Measurements from ENCODE around the gene PLEKHA7.

The PLEKHA7 gene

DNA sequence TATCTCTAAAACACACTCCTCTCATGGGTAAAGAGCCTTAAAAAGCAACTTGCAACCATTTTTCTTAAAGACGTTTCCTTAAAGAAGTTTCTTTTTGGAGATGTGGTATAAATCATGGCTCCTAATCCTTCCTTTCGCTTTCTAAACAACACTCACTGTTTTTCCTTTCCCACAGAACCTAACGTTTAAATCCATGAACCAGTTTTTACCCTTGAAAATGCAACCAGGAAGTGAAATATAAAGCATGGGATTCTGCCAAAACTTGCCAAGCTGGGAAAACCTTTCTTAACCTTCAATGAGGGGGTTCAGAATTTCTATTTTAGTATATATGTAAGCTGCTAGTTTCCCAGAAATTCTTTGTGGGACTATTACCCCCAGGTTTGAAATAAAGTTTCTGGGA lies 8.6 kb downstream of the PLEKHA7 start:
- H3K9me3 ChIP-seq (ENCODE audit: control insufficient read depth, low read length) = no peaks in the 10 kb centered on the region
- no peak overlapping the region for H3K9ac ChIP-seq (ENCODE audit: low read length)
- no peak overlapping the region for H3K4me3 ChIP-seq (ENCODE audit: insufficient read depth in 1 of 2, low read depth in 1 of 2, low read length in 2 of 2)
- peaks cover 5% of the 10 kb centered on the region in 2 experiments for H3K27me3 ChIP-seq (ENCODE audit: control insufficient read depth in 1 of 2, insufficient read depth in 1 of 2, low read length in 2 of 2)
- no peak overlapping the region for H3K4ac ChIP-seq (ENCODE audit: low read depth in 1 of 2, low read length in 2 of 2)
- H3K14ac ChIP-seq (ENCODE audit: low read length in 2 of 2) = no peak overlapping the region
- no peak for DNase-seq
- H4K91ac ChIP-seq (ENCODE audit: low read length) = no peak overlapping the region
- H2BK120ac ChIP-seq (ENCODE audit: low read depth, low read length) = no peak overlapping the region
- H3K4me1 ChIP-seq (ENCODE audit: control insufficient read depth, insufficient read depth, low read depth, low read length) = peaks cover 2% of the 10 kb centered on the region
- WGBS = 80% methylated on average over 1 of the region's 3 CpGs
- no peak overlapping the region for H3K27ac ChIP-seq (ENCODE audit: low read length, poor library complexity, severe bottlenecking)
- no peak overlapping the region for H3K23ac ChIP-seq (ENCODE audit: low read length in 2 of 2)
- H3K4me2 ChIP-seq (ENCODE audit: low read length, poor library complexity, severe bottlenecking) = no peak overlapping the region
- no peak overlapping the region for H2BK12ac ChIP-seq (ENCODE audit: low read length in 2 of 2)
- H2AK5ac ChIP-seq (ENCODE audit: low read length, severe bottlenecking) = no peak overlapping the region
- peaks cover 14% of the 10 kb centered on the region for H3K79me1 ChIP-seq (replicated peaks; ENCODE audit: low read length, poor library complexity, severe bottlenecking)
- H3K36me3 ChIP-seq (ENCODE audit: control insufficient read depth in 1 of 2, insufficient read depth in 2 of 2, low read depth in 1 of 2, low read length in 2 of 2) = no peaks in the 10 kb centered on the region
- H2BK5ac ChIP-seq (ENCODE audit: low read depth, low read length, poor library complexity, severe bottlenecking) = no peak overlapping the region
- no peak overlapping the region for H4K8ac ChIP-seq (ENCODE audit: low read length)
- no peak overlapping the region for H3K18ac ChIP-seq (ENCODE audit: low read depth in 1 of 2, low read length in 2 of 2)
- H2BK15ac ChIP-seq (ENCODE audit: low read depth, poor library complexity, severe bottlenecking) = no peak overlapping the region
- H2AFZ ChIP-seq (ENCODE audit: low read depth, low read length) = no peak overlapping the region

DNA sequence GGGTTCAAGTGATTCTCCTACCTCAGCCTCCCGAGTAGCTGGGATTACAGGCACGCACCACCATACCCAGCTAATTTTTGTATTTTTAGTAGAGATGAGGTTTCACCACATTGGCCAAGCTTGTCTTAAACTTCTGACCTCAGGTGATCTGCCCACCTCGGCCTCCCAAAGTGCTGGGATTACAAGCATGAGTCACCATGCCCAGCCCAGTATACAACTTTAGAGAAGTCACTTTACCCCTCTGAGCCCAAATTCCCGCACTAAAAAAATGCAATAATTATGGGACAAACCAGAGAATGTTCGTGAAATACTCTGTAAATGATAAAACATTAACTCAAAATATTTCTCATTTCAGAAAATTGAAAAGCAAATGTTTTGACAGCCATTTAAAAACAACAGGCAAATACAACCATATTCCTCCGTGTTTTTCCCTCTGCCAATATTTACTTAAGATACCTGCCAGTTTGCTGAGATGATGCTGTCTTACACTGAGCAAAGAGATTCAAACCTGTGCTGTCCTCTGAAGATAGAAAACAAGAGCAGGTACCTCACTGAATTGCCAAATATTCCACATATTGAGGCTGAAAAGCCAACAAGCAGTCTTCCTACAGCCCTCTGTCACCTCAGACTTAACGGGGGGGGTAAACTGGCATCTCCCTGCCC lies 9.6 kb downstream of the PLEKHA7 start:
- H2BK15ac ChIP-seq (ENCODE audit: low read depth, poor library complexity, severe bottlenecking) = no peak overlapping the region
- no peak overlapping the region for H3K23ac ChIP-seq (ENCODE audit: low read length in 2 of 2)
- peaks cover 11% of the 10 kb centered on the region for H3K79me1 ChIP-seq (replicated peaks; ENCODE audit: low read length, poor library complexity, severe bottlenecking)
- H4K8ac ChIP-seq (ENCODE audit: low read length) = no peak overlapping the region
- H3K27me3 ChIP-seq (ENCODE audit: control insufficient read depth in 1 of 2, insufficient read depth in 1 of 2, low read length in 2 of 2) = peaks cover 5 to 7% of the 10 kb centered on the region in 2 experiments
- no peak overlapping the region for H2AK5ac ChIP-seq (ENCODE audit: low read length, severe bottlenecking)
- no peak overlapping the region for H2BK120ac ChIP-seq (ENCODE audit: low read depth, low read length)
- 77% methylated on average over 5 of the region's 7 CpGs for WGBS
- no peak overlapping the region for H3K14ac ChIP-seq (ENCODE audit: low read length in 2 of 2)
- no peak overlapping the region for H3K9ac ChIP-seq (ENCODE audit: low read length)
- H3K27ac ChIP-seq (ENCODE audit: low read length, poor library complexity, severe bottlenecking) = no peak overlapping the region
- H3K36me3 ChIP-seq (ENCODE audit: control insufficient read depth in 1 of 2, insufficient read depth in 2 of 2, low read depth in 1 of 2, low read length in 2 of 2) = no peaks in the 10 kb centered on the region
- no peak overlapping the region for H4K91ac ChIP-seq (ENCODE audit: low read length)
- no peak for DNase-seq
- H3K4me3 ChIP-seq (ENCODE audit: insufficient read depth in 1 of 2, low read depth in 1 of 2, low read length in 2 of 2) = no peak overlapping the region
- H2BK5ac ChIP-seq (ENCODE audit: low read depth, low read length, poor library complexity, severe bottlenecking) = no peak overlapping the region
- no peak overlapping the region for H3K4ac ChIP-seq (ENCODE audit: low read depth in 1 of 2, low read length in 2 of 2)
- H2BK12ac ChIP-seq (ENCODE audit: low read length in 2 of 2) = no peak overlapping the region
- no peak overlapping the region for H3K18ac ChIP-seq (ENCODE audit: low read depth in 1 of 2, low read length in 2 of 2)
- no peak overlapping the region for H2AFZ ChIP-seq (ENCODE audit: low read depth, low read length)
- peaks cover 2% of the 10 kb centered on the region for H3K4me1 ChIP-seq (ENCODE audit: control insufficient read depth, insufficient read depth, low read depth, low read length)
- H3K4me2 ChIP-seq (ENCODE audit: low read length, poor library complexity, severe bottlenecking) = no peak overlapping the region
- no peaks in the 10 kb centered on the region for H3K9me3 ChIP-seq (ENCODE audit: control insufficient read depth, low read length)

GRCh38 chr11:17003426-17003825 lies 10.8 kb downstream of the PLEKHA7 start:
- H2BK5ac ChIP-seq (ENCODE audit: low read depth, low read length, poor library complexity, severe bottlenecking) = no peak overlapping the region
- no peak overlapping the region for H4K91ac ChIP-seq (ENCODE audit: low read length)
- no peaks in the 10 kb centered on the region for H3K9me3 ChIP-seq (ENCODE audit: control insufficient read depth, low read length)
- H3K4me2 ChIP-seq (ENCODE audit: low read length, poor library complexity, severe bottlenecking) = no peak overlapping the region
- H3K4me1 ChIP-seq (ENCODE audit: control insufficient read depth, insufficient read depth, low read depth, low read length) = peaks cover 5% of the 10 kb centered on the region
- no peak overlapping the region for H3K9ac ChIP-seq (ENCODE audit: low read length)
- no peak overlapping the region for H2AFZ ChIP-seq (ENCODE audit: low read depth, low read length)
- H3K27me3 ChIP-seq (ENCODE audit: control insufficient read depth in 1 of 2, insufficient read depth in 1 of 2, low read length in 2 of 2) = peaks cover 5 to 7% of the 10 kb centered on the region in 2 experiments
- H3K4ac ChIP-seq (ENCODE audit: low read depth in 1 of 2, low read length in 2 of 2) = no peak overlapping the region
- no peak overlapping the region for H3K23ac ChIP-seq (ENCODE audit: low read length in 2 of 2)
- DNase-seq = no peak
- no peak overlapping the region for H3K14ac ChIP-seq (ENCODE audit: low read length in 2 of 2)
- H4K8ac ChIP-seq (ENCODE audit: low read length) = no peak overlapping the region
- H3K27ac ChIP-seq (ENCODE audit: low read length, poor library complexity, severe bottlenecking) = no peak overlapping the region
- peaks cover 13% of the 10 kb centered on the region for H3K79me1 ChIP-seq (replicated peaks; ENCODE audit: low read length, poor library complexity, severe bottlenecking)
- no peak overlapping the region for H3K18ac ChIP-seq (ENCODE audit: low read depth in 1 of 2, low read length in 2 of 2)
- H2BK120ac ChIP-seq (ENCODE audit: low read depth, low read length) = no peak overlapping the region
- no peak overlapping the region for H2BK15ac ChIP-seq (ENCODE audit: low read depth, poor library complexity, severe bottlenecking)
- H2BK12ac ChIP-seq (ENCODE audit: low read length in 2 of 2) = no peak overlapping the region
- no peak overlapping the region for H3K4me3 ChIP-seq (ENCODE audit: insufficient read depth in 1 of 2, low read depth in 1 of 2, low read length in 2 of 2)
- no peak overlapping the region for H2AK5ac ChIP-seq (ENCODE audit: low read length, severe bottlenecking)
- no peaks in the 10 kb centered on the region for H3K36me3 ChIP-seq (ENCODE audit: control insufficient read depth in 1 of 2, insufficient read depth in 2 of 2, low read depth in 1 of 2, low read length in 2 of 2)
- 100% methylated on average over 1 of the region's 2 CpGs for WGBS

DNA sequence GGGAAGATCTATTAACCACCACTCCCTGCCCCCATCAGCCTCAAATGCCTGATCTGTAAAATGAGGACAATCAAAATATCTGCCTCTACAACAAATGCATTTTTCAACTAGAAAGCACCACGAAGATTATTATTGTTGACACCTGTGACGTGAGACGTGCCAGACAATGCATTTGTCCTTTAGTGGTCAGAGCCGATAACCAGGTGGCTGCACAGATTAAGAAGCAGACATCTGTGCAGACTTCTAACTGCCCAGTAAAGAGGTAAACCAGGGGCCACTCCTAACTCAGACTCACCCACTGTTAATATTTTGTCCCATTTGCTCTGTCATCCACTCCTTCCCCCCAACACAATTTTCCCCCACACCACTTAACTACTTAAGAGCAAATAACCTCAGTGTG lies 11.7 kb downstream of the PLEKHA7 start:
- Histone ChIP-seq H3K4ac (ENCODE audit: low read depth in 1 of 2, low read length in 2 of 2) (no peak overlapping the region), H2BK120ac (ENCODE audit: low read depth, low read length) (no peak overlapping the region), H3K14ac (ENCODE audit: low read length in 2 of 2) (no peak overlapping the region), H2AFZ (ENCODE audit: low read depth, low read length) (no peak overlapping the region), H3K4me2 (ENCODE audit: low read length, poor library complexity, severe bottlenecking) (no peak overlapping the region), H3K18ac (ENCODE audit: low read depth in 1 of 2, low read length in 2 of 2) (no peak overlapping the region), H3K79me1 (replicated peaks; ENCODE audit: low read length, poor library complexity, severe bottlenecking) (peaks cover 16% of the 10 kb centered on the region), H4K8ac (ENCODE audit: low read length) (no peak overlapping the region), H3K9ac (ENCODE audit: low read length) (no peak overlapping the region), H2AK5ac (ENCODE audit: low read length, severe bottlenecking) (no peak overlapping the region), H3K9me3 (ENCODE audit: control insufficient read depth, low read length) (no peaks in the 10 kb centered on the region), H2BK12ac (ENCODE audit: low read length in 2 of 2) (no peak overlapping the region), H2BK15ac (ENCODE audit: low read depth, poor library complexity, severe bottlenecking) (no peak overlapping the region), H3K27me3 (ENCODE audit: control insufficient read depth in 1 of 2, insufficient read depth in 1 of 2, low read length in 2 of 2) (peaks cover 5 to 7% of the 10 kb centered on the region in 2 experiments), H3K36me3 (ENCODE audit: control insufficient read depth in 1 of 2, insufficient read depth in 2 of 2, low read depth in 1 of 2, low read length in 2 of 2) (peaks cover 0 to 3% of the 10 kb centered on the region in 2 experiments), H2BK5ac (ENCODE audit: low read depth, low read length, poor library complexity, severe bottlenecking) (no peak overlapping the region), H4K91ac (ENCODE audit: low read length) (no peak overlapping the region), H3K27ac (ENCODE audit: low read length, poor library complexity, severe bottlenecking) (no peak overlapping the region), H3K4me3 (ENCODE audit: insufficient read depth in 1 of 2, low read depth in 1 of 2, low read length in 2 of 2) (no peak overlapping the region), H3K4me1 (ENCODE audit: control insufficient read depth, insufficient read depth, low read depth, low read length) (peaks cover 5% of the 10 kb centered on the region), H3K23ac (ENCODE audit: low read length in 2 of 2) (no peak overlapping the region)
- 86% methylated on average over 4 of the region's 4 CpGs for WGBS
- no peak for DNase-seq
